GM19023 (cell line): ENCODE measurements around the gene EIF3B.
A peak's percentile ranks its signal among the peaks of the same experiment; 100 is the strongest.
"Not testable (repeated sequence)": the region's sequence is repeated elsewhere in the genome, so short reads cannot be mapped to it uniquely, and the experiment has no call there.

Experiments used
- ATAC-seq: cut with Tn5 transposase; IDR thresholded peaks from one replicate; pipeline ENCODE4 v1.9.1; 2021; ENCODE audit warnings: mild to moderate bottlenecking, moderate library complexity; ENCODE audit not compliant: unreplicated experiment

The EIF3B gene

GRCh38 chr7:2354186-2354938, at the start of gene EIF3B:
TSS of gene EIF3B (plus strand) at chr7:2354827. CDS start at chr7:2354922, 95 bp downstream.
- ATAC-seq = peak; percentile 83

- ATAC-seq = not testable (repeated sequence)
Observed at GRCh38 chr7:2305258-2305657, 49.4 kb upstream of the EIF3B start.

- ATAC-seq = no peak
Observed at GRCh38 chr7:2306688-2307087, 47.9 kb upstream of the EIF3B start.

- peak; percentile 65 for ATAC-seq
Observed at GRCh38 chr7:2307690-2308107, 46.9 kb upstream of the EIF3B start.

- ATAC-seq = no peak
Observed at GRCh38 chr7:2309889-2310331, 44.7 kb upstream of the EIF3B start.

GRCh38 chr7:2312267-2312929, 42.2 kb upstream of the EIF3B start:
- ATAC-seq = no peak

GRCh38 chr7:2313450-2314208, 41.0 kb upstream of the EIF3B start:
- ATAC-seq = peak; percentile 21

GRCh38 chr7:2314209-2314955, 40.2 kb upstream of the EIF3B start, which contains the start of gene SNX8:
TSS of gene SNX8 (minus strand) at chr7:2314441. CDS start at chr7:2314421, 20 bp downstream.
- peak; percentile 82 for ATAC-seq

GRCh38 chr7:2314956-2315530, 39.6 kb upstream of the EIF3B start:
- not testable (repeated sequence) for ATAC-seq

- ATAC-seq = no peak
Observed at GRCh38 chr7:2315787-2316186, 38.8 kb upstream of the EIF3B start.

GRCh38 chr7:2316578-2316977, 38.0 kb upstream of the EIF3B start:
- ATAC-seq = no peak

- ATAC-seq = no peak
Observed at GRCh38 chr7:2317556-2318293, 36.9 kb upstream of the EIF3B start.

GRCh38 chr7:2321020-2321419, 33.6 kb upstream of the EIF3B start:
- no peak for ATAC-seq

- no peak for ATAC-seq
Observed at GRCh38 chr7:2325162-2325561, 29.5 kb upstream of the EIF3B start.

GRCh38 chr7:2326951-2327350, 27.7 kb upstream of the EIF3B start:
- ATAC-seq = no peak

- no peak for ATAC-seq
Observed at GRCh38 chr7:2330493-2330892, 24.1 kb upstream of the EIF3B start.

GRCh38 chr7:2331707-2332106, 22.9 kb upstream of the EIF3B start:
- ATAC-seq = no peak

GRCh38 chr7:2332606-2333231, 21.9 kb upstream of the EIF3B start:
- not testable (repeated sequence) for ATAC-seq

- no peak for ATAC-seq
Observed at GRCh38 chr7:2336626-2337299, 17.9 kb upstream of the EIF3B start.
